ENCODE measurements around the gene SLC22A14. TPM values are rescaled to one million over a fixed set of nuclear protein-coding genes. Genes with fewer than 3 reads are reported as not detected.

Gene SLC22A14, protein sequence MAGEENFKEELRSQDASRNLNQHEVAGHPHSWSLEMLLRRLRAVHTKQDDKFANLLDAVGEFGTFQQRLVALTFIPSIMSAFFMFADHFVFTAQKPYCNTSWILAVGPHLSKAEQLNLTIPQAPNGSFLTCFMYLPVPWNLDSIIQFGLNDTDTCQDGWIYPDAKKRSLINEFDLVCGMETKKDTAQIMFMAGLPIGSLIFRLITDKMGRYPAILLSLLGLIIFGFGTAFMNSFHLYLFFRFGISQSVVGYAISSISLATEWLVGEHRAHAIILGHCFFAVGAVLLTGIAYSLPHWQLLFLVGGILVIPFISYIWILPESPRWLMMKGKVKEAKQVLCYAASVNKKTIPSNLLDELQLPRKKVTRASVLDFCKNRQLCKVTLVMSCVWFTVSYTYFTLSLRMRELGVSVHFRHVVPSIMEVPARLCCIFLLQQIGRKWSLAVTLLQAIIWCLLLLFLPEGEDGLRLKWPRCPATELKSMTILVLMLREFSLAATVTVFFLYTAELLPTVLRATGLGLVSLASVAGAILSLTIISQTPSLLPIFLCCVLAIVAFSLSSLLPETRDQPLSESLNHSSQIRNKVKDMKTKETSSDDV
- total RNA-seq, result 0.28 TPM in 1 of 2 replicates, not detected in the other

DNA sequence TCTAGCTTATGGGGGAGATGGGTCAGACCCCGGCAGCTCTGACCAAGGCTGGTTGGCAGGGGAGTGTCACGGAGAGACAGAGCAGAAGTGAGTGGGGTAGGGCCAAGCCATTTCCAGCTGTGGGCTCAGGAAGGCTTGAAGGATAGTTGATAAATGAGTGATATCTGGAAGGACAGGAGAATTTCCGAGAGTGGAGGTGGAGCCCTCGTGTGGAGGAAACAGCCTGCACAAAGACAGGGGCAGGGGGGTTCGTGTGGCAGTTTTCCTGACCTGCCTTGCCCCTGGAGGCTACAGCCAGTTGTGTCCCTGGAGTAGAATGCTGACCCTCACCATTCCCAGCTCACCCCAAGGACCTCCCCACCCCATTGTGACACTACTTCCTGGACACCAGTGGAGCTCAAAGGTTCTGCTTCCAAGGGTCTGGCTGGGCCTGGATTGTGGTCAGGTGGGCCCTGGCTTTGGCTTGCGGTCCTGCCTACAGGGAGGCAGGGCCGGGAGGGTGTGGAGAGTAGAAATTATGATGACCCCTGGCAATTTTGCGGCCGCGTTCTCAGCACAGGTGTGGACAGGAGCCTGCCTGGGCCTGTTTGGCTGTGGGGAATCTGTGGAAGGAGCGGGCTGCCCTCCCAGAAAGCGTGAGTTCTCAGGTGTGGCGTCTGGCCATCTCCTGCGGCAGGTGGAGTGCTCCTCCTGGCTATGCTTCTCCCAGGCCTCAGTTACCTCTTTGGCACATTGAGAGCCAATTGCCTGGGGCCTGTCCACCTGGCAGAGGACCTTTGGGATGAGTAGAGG, at the start of gene SLC22A14:
SLC22A14 (plus strand) TSS at position 400 of the 792 bp plus-strand sequence. CDS start 23,733 bp downstream, outside the sequence.

DNA sequence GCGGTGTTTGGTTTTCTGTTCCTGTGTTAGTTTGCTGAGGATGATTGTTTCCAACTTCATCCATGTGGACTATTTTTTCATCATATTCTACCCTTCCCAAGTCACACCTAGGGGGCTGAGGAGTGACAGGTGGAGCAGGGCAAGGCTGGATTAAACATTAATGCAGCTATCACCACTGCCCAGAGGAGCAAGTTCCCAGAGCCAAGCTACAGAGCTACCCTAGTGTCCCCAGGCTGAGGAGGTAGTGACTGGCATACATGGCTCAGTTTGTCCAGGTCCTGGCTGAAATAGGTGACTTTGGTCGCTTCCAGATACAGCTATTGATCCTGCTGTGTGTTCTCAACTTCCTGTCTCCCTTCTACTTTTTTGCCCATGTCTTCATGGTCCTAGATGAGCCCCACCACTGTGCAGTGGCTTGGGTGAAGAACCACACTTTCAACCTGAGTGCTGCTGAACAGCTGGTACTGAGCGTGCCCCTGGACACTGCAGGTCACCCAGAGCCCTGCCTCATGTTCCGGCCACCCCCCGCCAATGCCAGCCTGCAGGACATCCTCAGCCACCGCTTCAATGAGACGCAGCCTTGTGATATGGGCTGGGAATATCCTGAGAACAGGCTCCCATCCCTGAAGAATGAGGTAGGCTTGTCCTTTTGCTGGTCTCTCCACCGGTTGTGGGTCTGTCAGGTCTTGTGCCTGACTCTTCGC, 16.3 kb upstream of the SLC22A14 start, which contains the start of gene SLC22A13:
SLC22A13 (plus strand) TSS at position 209 of the 704 bp plus-strand sequence; CDS start at position 258, 49 bp downstream.

DNA sequence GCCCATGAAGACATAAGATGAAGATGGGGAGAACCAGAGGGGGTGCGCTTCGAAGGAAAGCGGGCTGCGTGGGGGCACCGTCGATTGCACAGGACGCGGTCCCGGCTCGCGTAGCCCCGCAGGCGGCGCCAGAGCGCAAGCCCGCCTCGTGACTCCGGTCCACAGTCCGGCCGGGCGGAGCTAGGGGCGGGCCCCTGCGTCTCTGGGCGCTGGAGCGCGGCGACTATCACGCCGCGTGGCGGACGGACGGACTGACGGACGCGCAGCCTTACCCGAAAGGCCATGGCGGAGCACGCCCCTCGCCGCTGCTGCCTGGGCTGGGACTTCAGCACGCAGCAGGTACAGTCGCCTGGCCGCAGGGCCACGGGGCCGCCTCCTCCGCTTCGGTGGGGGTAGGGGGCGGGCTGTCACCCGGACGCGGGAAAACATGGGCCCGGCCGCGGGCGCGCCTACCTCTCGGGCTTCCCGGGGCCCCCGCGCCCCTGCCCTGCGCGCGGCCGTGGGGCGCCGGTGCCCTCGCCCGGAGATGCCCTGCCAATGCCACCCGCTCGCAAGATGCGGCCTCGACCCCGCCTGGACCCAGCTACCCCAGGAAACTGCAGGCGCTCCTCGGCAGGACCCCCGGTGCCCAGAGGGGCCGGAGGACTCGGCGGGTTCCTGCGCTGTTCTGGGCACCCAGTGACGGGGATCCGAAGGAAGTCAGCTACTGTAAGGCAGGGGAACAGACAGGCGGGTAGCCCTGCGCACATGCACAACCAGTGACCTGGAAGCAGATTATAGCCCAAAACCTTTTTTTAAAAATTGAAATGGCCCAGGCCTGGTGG, 64.7 kb downstream of the SLC22A14 start, which contains the start of gene XYLB:
XYLB (plus strand) TSS at position 199 of the 824 bp plus-strand sequence; CDS start at position 283, 84 bp downstream.

Other genes starting within 250 kb of the SLC22A14 start
- gene DLEC1, start 243.1 kb upstream of the SLC22A14 start, total RNA-seq, result 0.28 TPM in 1 of 2 replicates, not detected in the other
- 21.4 and 53.1 TPM in 2 replicates for gene ACAA1, start 145.2 kb upstream of the SLC22A14 start, total RNA-seq
- gene MYD88, start 143.6 kb upstream of the SLC22A14 start, total RNA-seq, result 7.6 and 23.0 TPM in 2 replicates
- gene OXSR1, start 116.8 kb upstream of the SLC22A14 start, total RNA-seq, result 40.6 and 60.6 TPM in 2 replicates
- 0.56 and 0.58 TPM in 2 replicates for gene SLC22A13, start 16.5 kb upstream of the SLC22A14 start, total RNA-seq
- gene XYLB, start 64.5 kb downstream of the SLC22A14 start, total RNA-seq, result 3.9 and 4.4 TPM in 2 replicates
- gene ACVR2B, start 171.6 kb downstream of the SLC22A14 start, total RNA-seq, result 1.9 and 3.7 TPM in 2 replicates
- gene EXOG, start 214.0 kb downstream of the SLC22A14 start, total RNA-seq, result 5.6 and 9.2 TPM in 2 replicates

Data from regular cardiac myocyte (primary cell).